ENCODE measurements around the gene PGS1.
"Not testable (repeated sequence)": the region's sequence is repeated elsewhere in the genome, so short reads cannot be mapped to it uniquely, and the experiment has no call there.

The PGS1 gene

DNA sequence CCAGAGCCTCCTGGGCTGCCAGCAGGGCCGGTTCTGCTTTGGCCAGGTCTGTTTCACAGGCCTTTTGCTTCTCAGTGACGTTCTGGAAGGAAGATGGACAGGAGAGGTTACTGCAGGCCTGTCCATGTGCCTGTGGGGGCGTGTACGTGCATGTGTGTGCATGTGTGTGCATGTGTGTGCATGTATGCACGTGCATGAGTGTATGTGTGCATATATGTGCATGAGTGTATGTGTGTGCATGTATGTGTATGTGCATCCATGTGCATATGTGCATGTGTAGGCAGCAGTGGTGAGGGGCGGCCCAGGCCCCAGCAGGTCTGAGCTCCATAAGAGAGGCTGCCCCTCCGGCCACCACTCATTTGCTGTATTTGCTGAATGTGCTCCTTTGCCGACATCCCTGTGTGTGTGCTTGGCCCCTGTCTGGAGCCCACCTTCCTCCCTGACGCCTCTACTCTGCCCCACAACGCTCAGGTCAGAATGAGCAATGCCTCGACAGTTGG lies 81.8 kb downstream of the PGS1 start:
- TF ChIP-seq CTCF (IDR thresholded peaks at IDR 0.05; ENCODE audit: control extremely low read depth, extremely low read depth, low read depth, missing control alignments) = no peak
- POLR2A ChIA-PET = no interaction called here
- CTCF ChIA-PET = interaction anchor here (0.9 to 1.0 kb wide), 2 partner anchors 10 to 26 kb away, joined by 3 read pairs; no protein-coding TSS in a partner anchor
- DNase-seq (ENCODE audit: extremely low spot score) = no peak

GRCh38 chr17:78460951-78461798 lies 82.7 kb downstream of the PGS1 start:
- POLR2A ChIA-PET = no interaction called here
- CTCF ChIA-PET = interaction anchor here (0.9 to 1.2 kb wide), 3 partner anchors 11 to 27 kb away, joined by 3 read pairs; no protein-coding TSS in a partner anchor

GRCh38 chr17:78461799-78462053 lies 83.3 kb downstream of the PGS1 start:
- DNase-seq (ENCODE audit: extremely low spot score) = no peak
- no peak for TF ChIP-seq CTCF (IDR thresholded peaks at IDR 0.05; ENCODE audit: control extremely low read depth, extremely low read depth, low read depth, missing control alignments)
- ChIA-PET POLR2A (no interaction called here), CTCF (interaction anchor here (1.2 kb wide), 1 partner anchor 11 kb away, joined by 3 read pairs; no protein-coding TSS in a partner anchor)

More at GRCh38 chr17:78460951-78461798, 82.7 kb downstream of the PGS1 start:
- DNase-seq (ENCODE audit: extremely low spot score) = no peak
- TF ChIP-seq CTCF (IDR thresholded peaks at IDR 0.05; ENCODE audit: control extremely low read depth, extremely low read depth, low read depth, missing control alignments) = no peak

GRCh38 chr17:78462148-78462547 lies 83.7 kb downstream of the PGS1 start:
- POLR2A ChIA-PET = no interaction called here
- DNase-seq (ENCODE audit: extremely low spot score) = no peak
- TF ChIP-seq CTCF (IDR thresholded peaks at IDR 0.05; ENCODE audit: control extremely low read depth, extremely low read depth, low read depth, missing control alignments) = no peak
- CTCF ChIA-PET = interaction anchor here (1.2 kb wide), 1 partner anchor 10 kb away, joined by 3 read pairs; no protein-coding TSS in a partner anchor

GRCh38 chr17:78466109-78466785 lies 87.8 kb downstream of the PGS1 start:
- CTCF ChIA-PET; DNase-seq (ENCODE audit: extremely low spot score); POLR2A ChIA-PET: not testable (repeated sequence)

DNA sequence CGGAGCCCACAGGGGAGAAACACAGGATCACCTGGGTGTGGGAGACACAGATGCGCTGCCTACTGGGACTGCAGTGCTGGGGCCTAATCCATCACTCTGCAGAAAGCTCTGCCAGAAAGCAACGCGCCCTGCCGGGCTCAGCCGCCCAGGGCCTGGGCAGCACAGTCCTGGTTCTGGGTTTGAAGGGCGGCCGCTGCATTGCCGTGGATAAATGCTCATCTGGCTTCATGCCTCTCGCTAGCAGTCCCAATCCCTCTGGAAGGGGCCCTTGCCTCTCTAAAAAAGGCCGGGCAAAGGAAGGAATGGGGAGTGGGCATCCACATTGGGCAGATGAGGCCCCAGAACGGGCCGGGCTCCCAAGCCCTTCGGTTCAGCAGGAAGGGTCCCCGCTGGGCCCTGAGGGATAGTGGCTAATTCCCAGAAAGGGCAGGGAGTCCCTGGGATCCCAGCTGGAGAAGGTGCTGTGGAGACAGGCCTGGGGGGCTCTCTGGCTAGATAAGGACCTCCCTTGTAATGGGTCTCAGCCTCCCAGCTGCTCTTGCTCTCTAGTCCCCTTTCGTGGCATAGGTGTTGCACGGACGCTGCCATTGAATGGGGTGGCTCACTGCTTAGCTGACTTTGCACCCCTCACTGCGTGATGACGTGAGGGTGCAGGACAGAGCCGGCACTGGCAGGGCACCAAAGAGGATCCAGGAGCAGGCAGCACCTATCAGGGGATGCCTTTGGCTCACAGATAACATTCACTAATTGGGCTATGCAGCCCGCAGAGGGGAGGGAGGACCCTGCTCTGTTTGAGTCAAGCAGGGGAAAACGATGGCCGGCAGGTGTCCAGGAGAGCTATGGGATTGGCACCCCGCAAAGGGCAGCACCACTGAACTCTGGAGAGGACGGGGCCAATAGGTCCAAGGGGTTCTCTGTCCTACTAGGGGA lies 88.6 kb downstream of the PGS1 start:
- TF ChIP-seq CTCF (IDR thresholded peaks at IDR 0.05; ENCODE audit: control extremely low read depth, extremely low read depth, low read depth, missing control alignments) = no peak
- ChIA-PET POLR2A (no interaction called here), CTCF (no interaction called here)
- DNase-seq (ENCODE audit: extremely low spot score) = no peak
